GM23248 (cell line): Measurements from ENCODE around the gene DHX40. TPM values are rescaled to one million over a fixed set of nuclear protein-coding genes. Genes with fewer than 3 reads are reported as not detected.
"Not testable (repeated sequence)": the region's sequence is repeated elsewhere in the genome, so short reads cannot be mapped to it uniquely, and the experiment has no call there.

Experiments used
- DNase-seq: peaks from one replicate; pipeline ENCODE4 v3.0.0-alpha.2; 2015
- H2AFZ ChIP-seq: fragments of 200-600 bp; sonication (generic); 2 replicates; pipeline ENCODE4 v1.6.1; 2016; ENCODE audit warnings: antibody characterized with exemption
- H3F3A ChIP-seq: fragments of 200-600 bp; sonication (generic); 2 replicates; pipeline ENCODE4 v1.6.1; 2016; ENCODE audit warnings: mild to moderate bottlenecking, antibody characterized with exemption, mixed run types; ENCODE audit not compliant: insufficient read depth
- H3K27ac ChIP-seq: fragments of 200-600 bp; sonication (generic); 2 replicates; pipeline ENCODE4 v1.5.1; 2016; ENCODE audit warnings: mild to moderate bottlenecking
- H3K27me3 ChIP-seq: fragments of 200-600 bp; sonication (generic); replicated peaks from 2 replicates; pipeline ENCODE4 v1.6.1; 2016; ENCODE audit warnings: mild to moderate bottlenecking; ENCODE audit not compliant: insufficient read depth
- H3K36me3 ChIP-seq: fragments of 200-600 bp; sonication (generic); 2 replicates; pipeline ENCODE4 v1.6.1; 2016; ENCODE audit warnings: low read depth, mild to moderate bottlenecking
- H3K4me1 ChIP-seq: fragments of 200-600 bp; sonication (generic); 2 replicates; pipeline ENCODE4 v1.6.1; 2016; ENCODE audit warnings: mild to moderate bottlenecking; ENCODE audit not compliant: insufficient read depth
- H3K4me2 ChIP-seq: fragments of 200-600 bp; sonication (generic); one replicate; pipeline ENCODE4 v1.6.1; 2016; ENCODE audit warnings: mild to moderate bottlenecking; ENCODE audit not compliant: unreplicated experiment
- H3K4me3 ChIP-seq: fragments of 200-600 bp; sonication (generic); 2 replicates; pipeline ENCODE4 v1.5.1; 2016; ENCODE audit warnings: mild to moderate bottlenecking
- H3K79me2 ChIP-seq: fragments of 200-600 bp; sonication (generic); 2 replicates; pipeline ENCODE4 v1.6.1; 2016; ENCODE audit warnings: mild to moderate bottlenecking; ENCODE audit not compliant: insufficient read depth
- H3K9ac ChIP-seq: fragments of 200-600 bp; sonication (generic); 2 replicates; pipeline ENCODE4 v1.6.1; 2016; ENCODE audit warnings: mild to moderate bottlenecking
- H3K9me2 ChIP-seq: fragments of 200-600 bp; sonication (generic); 2 replicates; pipeline ENCODE4 v1.6.1; 2016; ENCODE audit warnings: mixed run types, mild to moderate bottlenecking, moderate library complexity; ENCODE audit not compliant: insufficient read depth
- H3K9me3 ChIP-seq: fragments of 200-600 bp; sonication (generic); one replicate; pipeline ENCODE4 v1.6.1; 2017; ENCODE audit warnings: low read depth
- H4K20me1 ChIP-seq: fragments of 200-600 bp; sonication (generic); 2 replicates; pipeline ENCODE4 v1.6.0; 2016; ENCODE audit not compliant: insufficient read depth
- EZH2 ChIP-seq: fragments of 200-600 bp; sonication (generic); IDR thresholded peaks from 2 replicates; pipeline ENCODE4 v1.6.1; 2018; ENCODE audit warnings: antibody characterized with exemption, mild to moderate bottlenecking; ENCODE audit not compliant: insufficient read depth, poor library complexity, severe bottlenecking
- EZH2phosphoT487 ChIP-seq: fragments of 200-600 bp; sonication (generic); IDR thresholded peaks from 2 replicates; pipeline ENCODE4 v1.6.1; 2018; ENCODE audit warnings: antibody characterized with exemption, moderate library complexity, mild to moderate bottlenecking, low read depth; ENCODE audit not compliant: insufficient read depth
- WGBS, 2 experiments: methylation state at CpG; one replicate each; pipeline ENCODE4 v1.1.6; 2015 to 2017; ENCODE audit warnings: low lambda C conversion rate in 2 of 2, low coverage in 1 of 2; ENCODE audit errors: missing lambda C conversion rate in 2 of 2; 5-methylcytosine and 5-hydroxymethylcytosine counted together
- in situ Hi-C: fragments of 300-500 bp; cut with MboI; formaldehyde crosslinking; loops from 2 replicates; pipeline ENCODE4 v1.15.0; 2020
- polyA plus RNA-seq: library from polyadenylated mRNA; unstranded; fragments of >200 nt; fragmentation: Nextera tagmentation; extraction: Ambion mirVana; gene quantifications from 2 replicates; pipeline ENCODE4 v1.2.1, GENCODE V29; 2016
- total RNA-seq: library from RNA; depleted of rRNA; stranded (reverse); fragments of >200 nt; shearing (Covaris generic); gene quantifications from 2 replicates; pipeline ENCODE4 v1.2.3, GENCODE V29; 2014

Gene DHX40
- total and polyA plus RNA-seq, 2 experiments from 2014 or later = 18.9 to 68.5 TPM

- TF ChIP-seq EZH2 (no peak), EZH2phosphoT487 (no peak)
- no peak overlapping the region for H3K4me3 ChIP-seq
- peak overlapping the region; percentile 33 for H3K4me2 ChIP-seq
- no peaks in the 10 kb centered on the region for H3K27me3 ChIP-seq
- no peaks in the 10 kb centered on the region for H3K79me2 ChIP-seq
- no peaks in the 10 kb centered on the region for H3K4me1 ChIP-seq
- in situ Hi-C loops = no loop called here
- peak overlapping the region; percentile 56 for H3K9ac ChIP-seq
- peak overlapping the region; percentile 92 for H2AFZ ChIP-seq
- no peaks in the 10 kb centered on the region for H4K20me1 ChIP-seq
- peak; percentile 71 for DNase-seq
- H3K9me3 ChIP-seq = no peaks in the 10 kb centered on the region
- WGBS, 2 experiments = 39 to 46% methylated on average over 12 of the region's 12 CpGs
- no peaks in the 10 kb centered on the region for H3K36me3 ChIP-seq
- H3K27ac ChIP-seq = 0 out of 2 replicates have a peak overlapping the region, but pooled peaks have one; percentile 8
- no peaks in the 10 kb centered on the region for H3K9me2 ChIP-seq
- no peaks in the 10 kb centered on the region for H3F3A ChIP-seq
Observed at GRCh38 chr17:59521465-59522126, 43.8 kb upstream of the DHX40 start.

DNA sequence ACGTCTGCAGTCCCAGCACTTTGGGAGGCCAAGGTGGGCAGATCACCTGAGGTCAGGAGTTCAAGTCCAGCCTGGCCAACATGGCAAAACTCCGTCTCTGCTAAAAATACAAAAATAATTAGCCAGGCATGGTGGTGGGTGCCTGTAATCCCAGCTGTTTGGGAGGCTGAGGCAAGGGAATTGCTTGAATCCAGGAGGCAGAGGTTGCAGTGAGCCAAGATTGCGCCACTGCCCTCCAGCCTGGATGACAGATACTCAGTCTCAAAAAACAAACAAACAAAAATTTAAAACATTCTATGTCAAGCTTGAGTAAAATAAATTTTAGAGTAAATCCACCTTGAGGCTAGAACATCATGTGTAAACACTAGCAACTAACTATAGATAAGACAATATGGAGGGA lies 40.5 kb upstream of the DHX40 start:
- in situ Hi-C loops, H3K9ac ChIP-seq, H3F3A ChIP-seq, H3K27ac ChIP-seq, H2AFZ ChIP-seq, H3K4me2 ChIP-seq, H3K9me2 ChIP-seq, H3K79me2 ChIP-seq, DNase-seq, H3K4me3 ChIP-seq, H3K9me3 ChIP-seq, H3K27me3 ChIP-seq, H3K4me1 ChIP-seq, H4K20me1 ChIP-seq, H3K36me3 ChIP-seq: not testable (repeated sequence)
- 41 to 47% methylated on average over 3 of the region's 3 CpGs for WGBS, 2 experiments

- H3K27ac ChIP-seq = no peak overlapping the region
- no peaks in the 10 kb centered on the region for H3K36me3 ChIP-seq
- no peak overlapping the region for H3K9ac ChIP-seq
- in situ Hi-C loops = no loop called here
- WGBS, 2 experiments = 44 to 45% methylated on average over 2 of the region's 2 CpGs
- no peak overlapping the region for H3K4me3 ChIP-seq
- no peaks in the 10 kb centered on the region for H3F3A ChIP-seq
- H2AFZ ChIP-seq = no peak overlapping the region
- TF ChIP-seq EZH2phosphoT487 = no peak
- TF ChIP-seq EZH2 = no peak
- H3K9me2 ChIP-seq = no peaks in the 10 kb centered on the region
- no peaks in the 10 kb centered on the region for H4K20me1 ChIP-seq
- H3K79me2 ChIP-seq = no peaks in the 10 kb centered on the region
- no peaks in the 10 kb centered on the region for H3K9me3 ChIP-seq
- no peak overlapping the region for H3K4me2 ChIP-seq
- no peaks in the 10 kb centered on the region for H3K4me1 ChIP-seq
- no peaks in the 10 kb centered on the region for H3K27me3 ChIP-seq
- DNase-seq = no peak
Observed at GRCh38 chr17:59525668-59526067, 39.7 kb upstream of the DHX40 start.

DNA sequence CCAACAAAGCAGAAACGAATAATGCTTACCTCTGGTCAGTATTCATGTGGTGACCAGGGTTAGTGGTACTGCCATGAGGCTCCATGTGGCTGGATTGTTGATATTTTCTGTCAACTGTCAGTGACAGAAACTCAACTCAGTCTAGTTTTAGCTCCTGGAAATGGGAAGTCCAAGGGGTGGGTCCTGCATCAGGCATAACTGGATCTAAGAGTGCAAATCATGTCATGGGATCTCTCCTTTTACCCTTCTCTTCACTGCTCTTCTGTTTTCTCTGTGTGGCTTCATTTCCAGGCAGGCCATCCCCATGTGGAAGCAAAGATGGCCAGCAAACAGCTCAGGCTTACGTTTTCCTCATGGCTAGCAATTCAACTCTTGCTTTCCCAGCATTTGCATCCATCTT lies 39.0 kb upstream of the DHX40 start:
- H2AFZ ChIP-seq = no peak overlapping the region
- H3K4me1 ChIP-seq = no peaks in the 10 kb centered on the region
- DNase-seq = no peak
- H3K9ac ChIP-seq = no peak overlapping the region
- H3K27me3 ChIP-seq = no peaks in the 10 kb centered on the region
- H3K4me2 ChIP-seq = no peak overlapping the region
- TF ChIP-seq EZH2phosphoT487 (no peak), EZH2 (no peak)
- no peaks in the 10 kb centered on the region for H3K9me3 ChIP-seq
- no peak overlapping the region for H3K4me3 ChIP-seq
- no peak overlapping the region for H3K27ac ChIP-seq
- H3K9me2 ChIP-seq = no peaks in the 10 kb centered on the region
- no peaks in the 10 kb centered on the region for H3K36me3 ChIP-seq
- no peaks in the 10 kb centered on the region for H3F3A ChIP-seq
- WGBS, 2 experiments = 35 to 45% methylated on average over 2 of the region's 2 CpGs
- H3K79me2 ChIP-seq = no peaks in the 10 kb centered on the region
- in situ Hi-C loops = no loop called here
- no peaks in the 10 kb centered on the region for H4K20me1 ChIP-seq

DNA sequence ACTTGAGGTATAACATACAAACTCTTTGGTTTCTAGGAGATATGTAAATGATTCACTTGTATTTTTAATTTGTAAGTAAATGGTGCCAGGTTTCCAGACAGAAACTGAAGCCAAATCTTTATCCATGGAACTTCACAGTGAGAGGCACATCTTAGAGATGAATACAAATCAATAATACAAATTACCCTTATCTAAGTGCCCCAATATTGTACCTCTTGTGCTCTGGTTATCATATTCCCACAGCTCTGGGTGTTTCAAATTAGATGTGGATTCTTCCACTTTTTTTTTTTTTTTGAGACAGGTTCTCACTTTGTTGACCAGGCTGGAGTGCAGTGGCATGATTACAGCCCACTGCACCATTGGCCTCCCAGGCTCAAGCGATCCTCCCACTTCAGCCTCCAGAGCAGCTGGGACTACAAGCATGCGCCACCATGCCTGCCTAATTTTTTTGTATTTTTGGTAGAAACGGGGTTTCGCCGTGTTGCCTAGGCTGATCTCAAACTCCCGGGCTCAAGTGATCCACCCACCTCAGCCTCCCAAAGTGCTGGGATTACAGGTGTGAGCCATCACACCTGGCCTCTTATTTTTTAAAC lies 38.0 kb upstream of the DHX40 start:
- DNase-seq = no peak
- no peak overlapping the region for H3K27ac ChIP-seq
- no peaks in the 10 kb centered on the region for H3F3A ChIP-seq
- TF ChIP-seq EZH2 (no peak), EZH2phosphoT487 (no peak)
- H3K79me2 ChIP-seq = no peaks in the 10 kb centered on the region
- no peaks in the 10 kb centered on the region for H4K20me1 ChIP-seq
- 70 to 75% methylated on average over 6 of the region's 6 CpGs for WGBS, 2 experiments
- no peak overlapping the region for H3K9ac ChIP-seq
- no peak overlapping the region for H3K4me2 ChIP-seq
- H2AFZ ChIP-seq = no peak overlapping the region
- H3K27me3 ChIP-seq = no peaks in the 10 kb centered on the region
- no peaks in the 10 kb centered on the region for H3K9me3 ChIP-seq
- in situ Hi-C loops = no loop called here
- no peaks in the 10 kb centered on the region for H3K4me1 ChIP-seq
- no peaks in the 10 kb centered on the region for H3K9me2 ChIP-seq
- H3K4me3 ChIP-seq = no peak overlapping the region
- no peaks in the 10 kb centered on the region for H3K36me3 ChIP-seq
